Stimulated activated CD8-positive, alpha-beta memory T cell treated with anti-CD3 and anti-CD28 coated beads, Interleukin-12 subunit alpha, Interleukin-12 subunit beta, amount 100 ng/mL, for 1 hour (primary cell): Measurements from ENCODE around the gene CST9.

ENCODE experiments used
- DNase-seq: peaks from one replicate; pipeline ENCODE4 v3.0.0-alpha.2; 2020; ENCODE audit warnings: low read depth

CST9 gene

DNA sequence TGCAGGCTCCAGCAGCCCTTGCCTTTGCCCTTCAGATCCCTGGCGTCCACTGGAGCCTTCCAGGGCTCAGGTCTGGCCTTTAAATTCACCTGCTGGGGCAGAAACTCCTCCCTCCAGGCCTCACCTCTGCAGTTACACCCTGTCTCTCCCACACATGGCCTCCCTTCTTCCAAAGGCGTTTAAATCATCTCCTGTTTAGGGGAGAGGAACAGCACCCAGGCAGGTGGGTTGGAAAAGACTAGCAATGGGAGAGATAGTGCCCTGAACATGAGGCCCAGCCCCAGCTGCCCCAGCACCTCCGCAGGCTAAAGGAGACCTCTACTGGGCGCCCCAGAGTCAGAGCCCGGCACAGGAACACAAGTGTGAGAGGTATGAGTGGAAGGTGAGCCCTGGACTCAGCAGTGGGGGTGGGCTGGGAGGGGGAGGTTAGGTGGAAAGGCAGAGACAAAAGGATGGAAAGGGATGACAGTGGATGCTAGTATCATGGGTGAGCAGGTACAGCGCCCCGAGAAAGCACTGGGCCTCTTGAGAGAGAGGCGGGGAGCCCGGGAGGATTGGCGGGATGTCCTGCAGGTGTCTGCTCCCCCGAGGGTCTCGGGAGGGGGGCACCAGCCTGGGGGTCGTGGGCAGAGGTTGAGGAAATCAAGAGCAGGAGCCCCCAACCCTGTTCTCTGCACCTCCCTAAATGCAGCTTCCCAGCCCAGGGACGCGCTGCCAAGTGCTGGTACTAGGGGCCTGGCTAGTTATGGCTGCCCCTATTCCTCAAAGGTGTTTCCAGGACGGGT, at the start of gene CST9:
CST9 (minus strand) TSS at position 51 of the 785 bp plus-strand sequence. CDS start 53 bp downstream, outside the sequence.
- no peak for DNase-seq

DNA sequence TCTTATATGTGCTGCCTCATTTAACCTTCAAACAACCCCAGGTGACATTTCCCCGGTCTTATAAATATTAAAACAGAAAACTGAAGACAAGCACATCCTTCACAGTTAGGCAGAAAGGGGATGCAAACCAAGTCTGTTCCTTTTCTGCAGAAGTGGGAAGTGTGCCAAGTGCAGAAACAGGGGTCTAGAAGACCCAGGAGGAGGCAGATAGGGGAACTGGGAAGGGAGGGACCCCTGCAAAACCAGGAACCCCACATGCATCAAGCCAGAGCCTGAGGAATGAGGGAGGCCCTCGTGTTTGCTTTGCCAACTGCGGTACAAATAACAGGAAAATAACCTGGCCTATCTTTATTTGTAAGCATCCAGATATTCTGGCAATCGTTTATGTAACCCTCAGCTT, 49.0 kb upstream of the CST9 start:
- no peak for DNase-seq

- no peak for DNase-seq
Observed at GRCh38 chr20:23654000-23654399, 48.3 kb upstream of the CST9 start.

- no peak for DNase-seq
Observed at GRCh38 chr20:23653400-23653938, 47.8 kb upstream of the CST9 start.

GRCh38 chr20:23652926-23653325, 47.2 kb upstream of the CST9 start:
- no peak for DNase-seq

- DNase-seq, result no peak
Observed at GRCh38 chr20:23652371-23652770, 46.7 kb upstream of the CST9 start.

DNA sequence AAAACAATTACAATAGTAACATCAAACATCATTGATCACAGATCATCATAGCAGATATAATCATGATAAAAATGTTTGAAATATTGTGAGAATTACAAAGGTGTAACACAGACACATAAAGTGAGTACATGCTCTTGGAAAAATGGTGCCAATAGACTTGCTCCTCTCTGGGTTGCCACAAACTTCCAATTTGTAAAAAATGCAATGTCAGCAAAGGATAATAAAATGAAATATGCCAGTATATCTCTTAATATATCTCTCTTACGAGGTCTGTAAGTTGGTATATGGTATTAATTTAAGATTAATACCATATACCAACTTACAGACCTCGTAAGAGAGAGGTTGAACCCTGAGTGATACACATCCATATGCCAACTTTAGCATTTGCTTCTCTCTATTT, 45.4 kb upstream of the CST9 start:
- DNase-seq, result no peak

- DNase-seq, result no peak
Observed at GRCh38 chr20:23649830-23650417, 44.2 kb upstream of the CST9 start.

GRCh38 chr20:23649242-23649641, 43.5 kb upstream of the CST9 start:
- no peak for DNase-seq

- no peak for DNase-seq
Observed at GRCh38 chr20:23647346-23647745, 41.6 kb upstream of the CST9 start.

DNA sequence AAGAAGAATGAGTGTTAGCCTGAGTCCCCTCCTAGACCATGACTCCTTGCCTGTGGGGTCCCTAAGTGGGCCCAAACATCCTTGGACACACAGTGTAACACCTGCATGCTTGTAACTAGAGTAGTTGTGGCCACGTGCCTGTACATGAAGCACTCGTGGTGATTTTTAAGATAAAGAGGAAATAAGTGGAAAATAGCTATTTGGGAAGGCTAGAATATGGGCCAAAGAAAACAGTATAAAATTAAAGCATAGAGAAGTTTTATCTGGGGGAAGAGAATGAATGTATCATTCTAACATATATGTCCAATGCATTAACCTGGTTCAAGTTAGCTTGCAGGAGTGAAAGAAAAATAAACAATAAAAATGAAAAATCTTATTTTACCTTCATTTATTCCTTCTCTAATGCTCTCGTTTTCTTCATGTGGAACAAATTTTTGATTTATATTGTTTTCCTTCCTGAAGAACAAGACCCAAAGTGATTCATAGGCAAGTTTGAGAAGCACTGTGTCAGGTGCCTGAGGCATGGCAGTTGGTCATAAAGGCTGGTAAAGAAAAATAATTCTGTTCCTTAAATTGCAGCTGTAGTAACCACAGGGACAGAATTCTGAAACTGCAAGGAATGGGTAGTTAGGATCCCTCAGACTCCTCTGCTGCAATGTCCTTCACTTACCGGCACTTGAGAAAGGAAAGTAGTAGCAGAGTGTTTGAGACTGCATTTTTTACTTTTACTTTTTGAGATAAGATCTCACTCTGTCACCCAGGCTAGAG, 40.6 kb upstream of the CST9 start:
- DNase-seq, result no peak

DNA sequence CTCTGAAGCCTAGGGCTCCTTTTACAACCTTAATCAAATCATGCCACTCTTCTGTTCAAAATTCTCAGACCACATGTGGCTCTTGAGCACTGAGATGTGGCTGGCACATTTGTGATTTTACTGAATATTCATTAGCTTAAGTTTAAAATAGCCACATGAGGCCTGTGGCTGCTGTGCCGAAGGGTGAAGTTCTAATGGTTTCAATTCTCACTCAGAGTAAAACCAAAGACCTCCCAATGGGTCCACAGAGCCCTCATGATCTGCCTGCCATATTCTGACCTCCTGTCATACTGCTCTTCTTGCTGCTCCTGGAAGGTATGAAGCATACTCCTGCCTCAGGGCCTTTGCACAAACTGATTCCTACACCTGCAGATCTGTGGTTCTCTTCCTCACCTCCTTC, 39.9 kb upstream of the CST9 start:
- no peak for DNase-seq

GRCh38 chr20:23644164-23644563, 38.4 kb upstream of the CST9 start:
- DNase-seq, result no peak

GRCh38 chr20:23643659-23644058, 37.9 kb upstream of the CST9 start:
- DNase-seq, result no peak

DNA sequence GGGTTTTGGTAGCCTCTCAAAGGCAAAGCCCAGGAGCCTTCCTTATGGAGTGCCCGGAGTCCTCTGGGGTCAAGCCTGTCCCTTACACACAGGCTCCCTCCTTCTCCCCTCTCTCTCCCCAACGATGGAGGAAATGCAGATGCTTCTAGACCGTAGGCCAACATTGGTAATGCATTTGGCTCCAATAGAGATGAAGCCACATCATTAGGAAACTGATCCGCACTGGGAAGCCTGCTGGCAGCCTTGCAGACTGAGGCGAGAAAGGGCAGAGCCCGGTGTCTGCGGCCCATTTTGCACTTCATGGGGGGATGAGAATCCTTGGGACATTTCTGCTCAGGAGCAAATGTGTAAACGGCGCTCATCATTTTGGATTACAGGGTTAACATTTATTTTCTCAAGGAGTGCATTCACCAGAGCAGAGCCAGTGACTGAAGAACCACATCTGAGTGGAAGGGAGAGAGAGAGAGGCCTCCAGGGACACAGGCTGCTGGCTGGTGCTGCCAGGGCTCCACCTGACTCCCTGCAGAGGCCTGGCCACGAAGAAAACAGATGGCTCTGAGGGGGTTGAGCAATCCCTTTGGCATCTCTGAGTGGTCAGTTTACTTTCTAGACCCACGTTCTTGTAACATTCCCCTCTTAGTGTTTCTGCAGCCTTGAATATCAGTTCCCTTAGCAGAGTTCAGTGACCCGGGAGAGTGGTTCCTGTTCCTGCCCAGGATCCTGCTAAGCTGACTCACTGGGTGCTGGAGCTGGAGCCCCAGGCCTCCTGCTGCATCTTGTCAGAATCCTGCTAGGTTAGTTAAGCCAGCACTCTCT, 36.4 kb upstream of the CST9 start:
- DNase-seq, result no peak

GRCh38 chr20:23640671-23641667, 35.3 kb upstream of the CST9 start:
- DNase-seq, result no peak

- no peak for DNase-seq
Observed at GRCh38 chr20:23640018-23640601, 34.4 kb upstream of the CST9 start.

GRCh38 chr20:23639490-23639958, 33.8 kb upstream of the CST9 start:
- DNase-seq, result no peak

- no peak for DNase-seq
Observed at GRCh38 chr20:23638309-23638708, 32.6 kb upstream of the CST9 start.
